Calu3 (cell line): ENCODE data around the gene ITGA6. TPM values are rescaled to one million over a fixed set of nuclear protein-coding genes. Genes with fewer than 3 reads are reported as not detected.

Experiments used
- BruUV-seq: library from RNA; stranded (reverse); fragments of 400-500 nt; replicated peaks from 2 replicates; lab custom pipeline; 2021; lab: Mats Ljungman, UMichigan
- CTCF ChIA-PET: fragments of 300-600 bp; sonication (Branson Sonifier 250); formaldehyde crosslinking; loops from one replicate; lab custom pipeline; 2022; ENCODE audit warnings: antibody characterized with exemption; lab: Charles Lee
- DNase-seq: peaks from one replicate; pipeline ENCODE4 v3.0.0; 2022
- H3K27ac Mint-ChIP-seq: one replicate; pipeline ENCODE4 v1.8.0; 2022; ENCODE audit warnings: mixed read lengths; ENCODE audit not compliant: unreplicated experiment
- H3K27me3 Mint-ChIP-seq: one replicate; pipeline ENCODE4 v1.8.0; 2022; ENCODE audit warnings: mixed read lengths; ENCODE audit not compliant: unreplicated experiment
- H3K36me3 Mint-ChIP-seq: one replicate; pipeline ENCODE4 v1.8.0; 2022; ENCODE audit warnings: mild to moderate bottlenecking, moderate library complexity, mixed read lengths; ENCODE audit not compliant: insufficient read depth, unreplicated experiment
- H3K4me1 Mint-ChIP-seq: one replicate; pipeline ENCODE4 v1.8.0; 2022; ENCODE audit warnings: mild to moderate bottlenecking, low read depth, mixed read lengths; ENCODE audit not compliant: unreplicated experiment
- H3K4me3 Mint-ChIP-seq: one replicate; pipeline ENCODE4 v1.8.0; 2022; ENCODE audit warnings: mild to moderate bottlenecking, low read depth, moderate library complexity, mixed read lengths; ENCODE audit not compliant: unreplicated experiment
- H3K9me3 Mint-ChIP-seq: one replicate; pipeline ENCODE4 v1.8.0; 2022; ENCODE audit warnings: low read depth, mixed read lengths; ENCODE audit not compliant: unreplicated experiment
- intact Hi-C: fragments of 100-400 bp; cut with micrococcal nuclease; formaldehyde crosslinking; loops from one replicate; pipeline ENCODE4 v1.10.0; 2022; ENCODE audit not compliant: unreplicated experiment
- total RNA-seq: library from RNA; stranded (reverse); gene quantifications from 2 replicates; pipeline ENCODE4 v1.2.3, GENCODE V29; 2022
- TF ChIP-seq, protein P1 (sequence below): fragments of 200-600 bp; IDR thresholded peaks from one replicate; pipeline ENCODE4 v1.8.0; 2022; ENCODE audit warnings: antibody characterized with exemption; ENCODE audit not compliant: unreplicated experiment

Gene ITGA6
- total RNA-seq, 1 experiment from 2014 or later: 270 TPM

DNA sequence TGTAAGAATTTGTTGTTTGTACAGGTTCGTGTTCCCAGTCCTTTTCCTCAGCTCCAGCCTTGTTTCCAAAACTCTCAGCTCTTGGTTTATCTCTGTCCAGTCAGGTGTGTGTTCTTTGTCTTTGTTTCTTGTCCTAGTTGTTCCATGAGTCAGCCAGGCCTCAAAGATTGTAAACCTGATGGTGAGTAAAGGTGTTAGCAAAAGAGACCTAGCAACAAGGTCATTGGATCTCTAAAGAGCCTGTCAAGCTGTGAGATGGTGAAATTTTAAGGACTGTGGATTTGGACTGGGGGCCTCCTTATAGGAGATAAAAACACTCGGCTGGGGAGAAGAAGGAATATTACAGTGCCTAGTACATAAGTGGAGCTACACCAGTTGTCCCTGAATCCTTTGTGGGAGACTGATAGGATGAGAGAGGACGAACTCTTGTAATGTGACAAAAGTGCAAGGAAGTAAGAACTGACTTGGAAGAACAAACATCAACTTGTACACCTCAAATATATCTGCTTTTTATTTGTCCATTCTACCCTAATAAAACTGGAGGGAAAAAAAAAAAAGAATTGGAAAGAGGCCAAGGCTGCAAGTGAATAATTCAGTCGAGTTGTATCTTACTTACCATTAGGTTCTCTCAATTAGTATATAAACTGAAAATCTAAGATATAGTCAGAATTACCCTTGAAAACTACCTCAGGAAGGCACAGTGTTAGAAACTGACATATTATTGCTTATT lies 37.2 kb downstream of the ITGA6 start:
- CTCF ChIA-PET: interaction anchor here (0.5 to 1.5 kb wide), 4 partner anchors 24 to 535 kb away, joined by 3 to 5 read pairs (median 4); no protein-coding TSS in a partner anchor
- no peaks in the 10 kb centered on the region for H3K9me3 Mint-ChIP-seq

DNA sequence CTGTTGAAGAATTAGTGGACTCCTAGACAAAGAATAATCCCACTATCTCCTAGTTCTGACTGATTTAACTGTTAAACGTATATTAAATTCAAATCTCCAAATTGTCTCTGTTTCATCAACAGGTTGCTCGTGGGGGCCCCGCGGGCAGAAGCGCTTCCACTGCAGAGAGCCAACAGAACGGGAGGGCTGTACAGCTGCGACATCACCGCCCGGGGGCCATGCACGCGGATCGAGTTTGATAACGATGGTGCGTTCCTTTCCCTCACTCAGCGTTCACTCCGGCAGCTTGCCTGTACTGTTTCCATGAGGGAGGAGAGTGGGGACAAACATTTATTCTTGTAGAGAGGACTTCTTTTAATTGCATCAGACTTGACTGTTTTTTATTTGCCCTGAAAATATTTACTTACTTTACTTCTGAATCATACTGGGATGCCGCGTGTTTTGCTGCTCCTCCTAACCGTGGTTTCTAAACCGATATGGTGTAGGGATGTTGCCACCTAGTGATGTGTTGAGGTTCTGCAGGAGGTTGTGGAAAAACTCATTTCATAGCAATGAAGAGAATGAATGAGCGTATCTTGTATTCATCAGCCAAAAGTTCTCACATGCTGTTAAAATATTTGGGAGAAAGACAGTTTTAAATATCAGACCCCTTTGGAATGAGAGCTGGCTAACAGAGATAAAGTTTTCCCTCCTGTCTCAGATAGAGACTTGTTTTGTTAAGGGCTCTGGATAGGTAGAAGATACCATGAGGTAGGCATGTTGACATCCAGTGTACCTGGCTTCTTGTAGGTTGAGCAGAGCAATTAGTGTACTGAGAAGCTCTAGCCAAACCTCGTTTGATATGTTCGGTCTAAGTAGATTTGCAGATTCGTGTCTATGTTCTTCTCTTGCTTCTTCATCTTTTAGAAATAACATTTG lies 38.3 kb downstream of the ITGA6 start:
- TF ChIP-seq, protein P1, sequence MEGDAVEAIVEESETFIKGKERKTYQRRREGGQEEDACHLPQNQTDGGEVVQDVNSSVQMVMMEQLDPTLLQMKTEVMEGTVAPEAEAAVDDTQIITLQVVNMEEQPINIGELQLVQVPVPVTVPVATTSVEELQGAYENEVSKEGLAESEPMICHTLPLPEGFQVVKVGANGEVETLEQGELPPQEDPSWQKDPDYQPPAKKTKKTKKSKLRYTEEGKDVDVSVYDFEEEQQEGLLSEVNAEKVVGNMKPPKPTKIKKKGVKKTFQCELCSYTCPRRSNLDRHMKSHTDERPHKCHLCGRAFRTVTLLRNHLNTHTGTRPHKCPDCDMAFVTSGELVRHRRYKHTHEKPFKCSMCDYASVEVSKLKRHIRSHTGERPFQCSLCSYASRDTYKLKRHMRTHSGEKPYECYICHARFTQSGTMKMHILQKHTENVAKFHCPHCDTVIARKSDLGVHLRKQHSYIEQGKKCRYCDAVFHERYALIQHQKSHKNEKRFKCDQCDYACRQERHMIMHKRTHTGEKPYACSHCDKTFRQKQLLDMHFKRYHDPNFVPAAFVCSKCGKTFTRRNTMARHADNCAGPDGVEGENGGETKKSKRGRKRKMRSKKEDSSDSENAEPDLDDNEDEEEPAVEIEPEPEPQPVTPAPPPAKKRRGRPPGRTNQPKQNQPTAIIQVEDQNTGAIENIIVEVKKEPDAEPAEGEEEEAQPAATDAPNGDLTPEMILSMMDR: peak; percentile 74
- DNase-seq: peak; percentile 74
- Mint-ChIP-seq H3K4me1 (peaks cover 55% of the 10 kb centered on the region), H3K4me3 (peak overlapping the region; percentile 62), H3K9me3 (no peaks in the 10 kb centered on the region), H3K27me3 (no peaks in the 10 kb centered on the region), H3K27ac (peak overlapping the region; percentile 96), H3K36me3 (peaks cover 57% of the 10 kb centered on the region)
- CTCF ChIA-PET: interaction anchor here (0.5 to 0.8 kb wide), 2 partner anchors 177 to 347 kb away, joined by 3 read pairs; no protein-coding TSS in a partner anchor
- intact Hi-C loops: loop anchor here (1.0 to 10.0 kb wide), 3 partner anchors 171 to 293 kb away; no protein-coding TSS in a partner anchor
- BruUV-seq: no TSS peak

More for the DNA sequence above, 37.2 kb downstream of the ITGA6 start:
- H3K4me1 Mint-ChIP-seq: peaks cover 66% of the 10 kb centered on the region
- H3K4me3 Mint-ChIP-seq: peak overlapping the region; percentile 42
- H3K27ac Mint-ChIP-seq: peak overlapping the region; percentile 94
- TF ChIP-seq, protein P1: no peak
- BruUV-seq: no TSS peak
- H3K27me3 Mint-ChIP-seq: no peaks in the 10 kb centered on the region
- intact Hi-C loops: loop anchor here (1.0 to 10.0 kb wide), 4 partner anchors 170 to 292 kb away; no protein-coding TSS in a partner anchor
- H3K36me3 Mint-ChIP-seq: peaks cover 59% of the 10 kb centered on the region
- DNase-seq: no peak

DNA sequence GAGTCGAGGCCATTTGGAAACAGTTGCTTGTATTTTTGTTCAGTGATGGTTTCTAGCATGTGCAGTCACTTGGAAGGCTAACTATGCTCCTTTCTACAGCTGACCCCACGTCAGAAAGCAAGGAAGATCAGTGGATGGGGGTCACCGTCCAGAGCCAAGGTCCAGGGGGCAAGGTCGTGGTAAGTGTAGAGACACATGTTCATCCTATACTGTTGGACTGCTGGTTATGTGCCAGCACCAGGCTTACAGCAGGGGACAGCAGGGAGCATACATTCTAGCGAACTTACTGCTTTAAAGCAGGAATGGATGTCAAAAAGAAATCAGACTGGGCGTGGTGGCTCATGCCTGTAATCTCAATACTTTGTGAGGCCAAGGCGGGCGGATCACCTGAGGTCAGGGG lies 40.0 kb downstream of the ITGA6 start:
- BruUV-seq: no TSS peak
- CTCF ChIA-PET: interaction anchor here (0.7 to 1.0 kb wide), 2 partner anchors 138 to 295 kb away, joined by 3 read pairs; no protein-coding TSS in a partner anchor
- H3K9me3 Mint-ChIP-seq: no peaks in the 10 kb centered on the region

More for the DNA sequence above, 40.0 kb downstream of the ITGA6 start:
- Mint-ChIP-seq H3K4me3 (no peak overlapping the region), H3K4me1 (peaks cover 38% of the 10 kb centered on the region), H3K27me3 (no peaks in the 10 kb centered on the region), H3K36me3 (peaks cover 67% of the 10 kb centered on the region), H3K27ac (peak overlapping the region; percentile 13)
- intact Hi-C loops: loop anchor here (10.0 kb wide), 1 partner anchor 173 kb away; no protein-coding TSS in a partner anchor
- TF ChIP-seq, protein P1: no peak
- no peak for DNase-seq
